IPS-20b (cell line): Measurements from ENCODE around the gene NOS3.

ENCODE experiments used
- H3K27ac ChIP-seq: one replicate; pipeline ENCODE4 v1.5.1; 2013; ENCODE audit warnings: low read length
- H3K27me3 ChIP-seq: 2 replicates; pipeline ENCODE4 v1.6.1; 2013; ENCODE audit warnings: mild to moderate bottlenecking, low read length, inconsistent platforms; ENCODE audit not compliant: insufficient read depth
- H3K36me3 ChIP-seq: 2 replicates; pipeline ENCODE4 v1.6.1; 2013; ENCODE audit warnings: low read depth, mild to moderate bottlenecking, inconsistent platforms, low read length, moderate library complexity; ENCODE audit not compliant: insufficient read depth
- H3K4me1 ChIP-seq: 2 replicates; pipeline ENCODE4 v1.6.1; 2013; ENCODE audit warnings: mild to moderate bottlenecking, control low read depth, inconsistent platforms, low read length, moderate library complexity; ENCODE audit not compliant: insufficient read depth
- H3K4me3 ChIP-seq: 2 replicates; pipeline ENCODE4 v1.5.1; 2013; ENCODE audit warnings: mild to moderate bottlenecking, low read length, inconsistent platforms
- H3K9ac ChIP-seq: 2 replicates; pipeline ENCODE4 v1.6.1; 2013; ENCODE audit warnings: low read depth, mild to moderate bottlenecking, inconsistent platforms, low read length, moderate library complexity
- H3K9me3 ChIP-seq: 2 replicates; pipeline ENCODE4 v1.6.1; 2013; ENCODE audit warnings: mild to moderate bottlenecking, low read depth, low read length, inconsistent platforms; ENCODE audit not compliant: insufficient read depth

NOS3 gene

GRCh38 chr7:151028131-151028947 lies 37.5 kb downstream of the NOS3 start, which contains the start of gene ABCB8:
TSS of gene ABCB8 (plus strand) at chr7:151028450. CDS start at chr7:151028516, 66 bp downstream.
- Histone ChIP-seq H3K4me3 (peak within 1 kb of the TSS; percentile 90), H3K27me3 (peaks cover 8% of the 10 kb centered on the region), H3K4me1 (peaks cover 5% of the 10 kb centered on the region), H3K27ac (no peak within 1 kb of the TSS), H3K36me3 (no peaks in the 10 kb centered on the region), H3K9me3 (no peaks in the 10 kb centered on the region), H3K9ac (peak within 1 kb of the TSS; percentile 67; the same call in 1 of the 2 replicates)

GRCh38 chr7:151028948-151029501 lies 38.2 kb downstream of the NOS3 start:
- Histone ChIP-seq H3K27ac (no peak overlapping the region), H3K9me3 (no peaks in the 10 kb centered on the region), H3K27me3 (peaks cover 8% of the 10 kb centered on the region), H3K4me1 (peaks cover 5% of the 10 kb centered on the region), H3K4me3 (peak overlapping the region; percentile 90), H3K9ac (peak overlapping the region; percentile 67; the same call in 1 of the 2 replicates), H3K36me3 (no peaks in the 10 kb centered on the region; the same call in 1 of the 2 replicates)

- Histone ChIP-seq H3K9me3 (no peaks in the 10 kb centered on the region), H3K36me3 (peaks cover 9% of the 10 kb centered on the region; the same call in 1 of the 2 replicates), H3K4me1 (peaks cover 5% of the 10 kb centered on the region), H3K4me3 (no peak overlapping the region), H3K27me3 (peaks cover 5% of the 10 kb centered on the region), H3K9ac (no peak overlapping the region), H3K27ac (no peak overlapping the region)
Observed at GRCh38 chr7:151031011-151031410, 40.2 kb downstream of the NOS3 start.

DNA sequence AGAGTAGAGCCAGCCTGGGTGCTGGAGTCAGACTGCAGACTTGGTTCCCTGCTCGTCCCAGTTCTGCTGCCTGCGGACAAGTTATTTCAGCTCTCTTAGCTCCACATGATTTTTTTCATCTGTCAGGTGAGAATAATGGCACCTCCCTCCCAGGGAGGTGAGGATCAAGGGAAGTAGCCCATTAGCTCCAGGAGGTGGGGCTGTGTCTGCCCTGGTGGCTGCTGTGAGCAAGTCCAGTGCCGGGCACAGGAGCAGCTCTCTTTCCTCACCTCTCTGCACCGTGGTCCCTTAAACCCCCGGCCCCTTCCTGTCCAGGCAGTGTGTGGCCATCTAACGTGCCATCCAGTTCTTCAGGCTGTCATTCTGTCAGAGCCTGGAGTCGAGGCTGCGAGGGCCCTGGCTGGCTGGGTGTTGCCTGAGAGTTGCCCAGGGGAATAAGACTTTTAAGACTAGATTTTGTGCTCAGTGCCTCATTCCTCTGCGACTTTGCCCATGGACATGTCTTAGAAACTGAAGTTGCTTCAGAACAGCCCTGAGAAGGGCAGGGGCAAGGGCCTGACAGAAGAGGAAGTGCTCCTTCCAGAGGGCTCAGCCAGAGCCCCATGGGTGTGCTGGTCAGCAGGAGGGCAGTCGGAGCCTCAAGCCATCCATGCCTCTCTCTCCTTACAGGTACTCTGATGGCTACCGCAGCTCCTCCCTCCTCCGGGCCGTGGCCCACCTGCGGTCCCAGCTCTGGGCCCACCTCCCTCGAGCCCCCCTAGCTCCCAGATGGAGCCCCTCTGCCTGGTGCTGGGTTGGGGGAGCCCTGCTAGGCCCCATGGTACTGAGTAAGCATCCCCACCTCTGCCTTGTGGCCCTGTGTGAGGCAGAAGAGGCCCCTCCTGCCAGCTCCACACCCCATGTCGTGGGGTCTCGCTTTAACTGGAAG lies 42.4 kb downstream of the NOS3 start:
- Histone ChIP-seq H3K4me1 (no peaks in the 10 kb centered on the region), H3K9me3 (no peaks in the 10 kb centered on the region), H3K36me3 (peaks cover 14% of the 10 kb centered on the region; the same call in 1 of the 2 replicates), H3K27me3 (no peaks in the 10 kb centered on the region), H3K27ac (no peak overlapping the region), H3K4me3 (no peak overlapping the region), H3K9ac (no peak overlapping the region)

DNA sequence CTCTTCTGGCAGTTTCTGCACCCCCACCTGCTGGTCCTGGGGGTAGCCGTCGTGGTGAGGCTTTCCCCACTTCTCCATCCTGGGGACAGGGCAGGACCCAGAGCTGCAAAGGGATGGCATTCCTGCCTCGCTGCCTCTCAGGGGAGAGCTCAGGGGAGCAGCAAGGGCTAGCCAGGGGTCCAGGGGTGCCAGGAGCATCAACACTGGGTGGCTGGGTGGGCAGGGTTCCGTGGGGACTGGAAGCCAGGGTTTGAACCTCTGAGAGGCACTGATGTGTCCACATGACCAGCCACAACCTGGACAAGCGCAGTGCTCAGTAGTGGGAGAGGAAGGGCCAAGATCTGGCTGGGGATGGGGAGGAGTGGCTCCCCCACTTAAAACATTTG lies 43.0 kb downstream of the NOS3 start:
- Histone ChIP-seq H3K4me1 (no peaks in the 10 kb centered on the region), H3K4me3 (no peak overlapping the region), H3K27ac (no peak overlapping the region), H3K9ac (no peak overlapping the region), H3K27me3 (no peaks in the 10 kb centered on the region), H3K9me3 (no peaks in the 10 kb centered on the region), H3K36me3 (peaks cover 14% of the 10 kb centered on the region; the same call in 1 of the 2 replicates)

GRCh38 chr7:151034312-151035025 lies 43.7 kb downstream of the NOS3 start:
- H3K4me3 ChIP-seq = no peak overlapping the region
- H3K27ac ChIP-seq = no peak overlapping the region
- H3K36me3 ChIP-seq = peaks cover 14% of the 10 kb centered on the region; the same call in 1 of the 2 replicates
- H3K27me3 ChIP-seq = no peaks in the 10 kb centered on the region
- H3K9ac ChIP-seq = no peak overlapping the region
- H3K9me3 ChIP-seq = no peaks in the 10 kb centered on the region
- no peaks in the 10 kb centered on the region for H3K4me1 ChIP-seq

GRCh38 chr7:151035026-151035717 lies 44.4 kb downstream of the NOS3 start:
- no peaks in the 10 kb centered on the region for H3K27me3 ChIP-seq
- no peak overlapping the region for H3K9ac ChIP-seq
- H3K4me1 ChIP-seq = no peaks in the 10 kb centered on the region
- peaks cover 14% of the 10 kb centered on the region; the same call in 1 of the 2 replicates for H3K36me3 ChIP-seq
- H3K9me3 ChIP-seq = no peaks in the 10 kb centered on the region
- H3K4me3 ChIP-seq = no peak overlapping the region
- no peak overlapping the region for H3K27ac ChIP-seq

DNA sequence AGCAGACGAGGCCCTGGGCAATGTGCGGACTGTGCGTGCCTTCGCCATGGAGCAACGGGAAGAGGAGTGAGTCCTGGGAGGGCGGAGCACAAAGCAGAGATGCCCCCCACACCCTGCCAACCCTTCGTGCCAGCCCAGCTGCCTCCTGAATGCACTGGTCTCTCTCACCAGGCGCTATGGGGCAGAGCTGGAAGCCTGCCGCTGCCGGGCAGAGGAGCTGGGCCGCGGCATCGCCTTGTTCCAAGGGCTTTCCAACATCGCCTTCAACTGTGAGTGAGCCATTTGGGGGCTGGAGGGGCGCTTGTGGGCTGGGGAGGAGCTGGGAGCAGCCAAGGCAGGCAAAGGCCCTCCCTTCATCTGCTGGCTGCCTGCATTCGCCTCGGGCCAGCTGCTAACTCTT lies 45.1 kb downstream of the NOS3 start:
- Histone ChIP-seq H3K9ac (no peak overlapping the region), H3K9me3 (no peaks in the 10 kb centered on the region), H3K27me3 (no peaks in the 10 kb centered on the region), H3K27ac (no peak overlapping the region), H3K36me3 (peaks cover 14% of the 10 kb centered on the region; the same call in 1 of the 2 replicates), H3K4me1 (no peaks in the 10 kb centered on the region), H3K4me3 (no peak overlapping the region)

DNA sequence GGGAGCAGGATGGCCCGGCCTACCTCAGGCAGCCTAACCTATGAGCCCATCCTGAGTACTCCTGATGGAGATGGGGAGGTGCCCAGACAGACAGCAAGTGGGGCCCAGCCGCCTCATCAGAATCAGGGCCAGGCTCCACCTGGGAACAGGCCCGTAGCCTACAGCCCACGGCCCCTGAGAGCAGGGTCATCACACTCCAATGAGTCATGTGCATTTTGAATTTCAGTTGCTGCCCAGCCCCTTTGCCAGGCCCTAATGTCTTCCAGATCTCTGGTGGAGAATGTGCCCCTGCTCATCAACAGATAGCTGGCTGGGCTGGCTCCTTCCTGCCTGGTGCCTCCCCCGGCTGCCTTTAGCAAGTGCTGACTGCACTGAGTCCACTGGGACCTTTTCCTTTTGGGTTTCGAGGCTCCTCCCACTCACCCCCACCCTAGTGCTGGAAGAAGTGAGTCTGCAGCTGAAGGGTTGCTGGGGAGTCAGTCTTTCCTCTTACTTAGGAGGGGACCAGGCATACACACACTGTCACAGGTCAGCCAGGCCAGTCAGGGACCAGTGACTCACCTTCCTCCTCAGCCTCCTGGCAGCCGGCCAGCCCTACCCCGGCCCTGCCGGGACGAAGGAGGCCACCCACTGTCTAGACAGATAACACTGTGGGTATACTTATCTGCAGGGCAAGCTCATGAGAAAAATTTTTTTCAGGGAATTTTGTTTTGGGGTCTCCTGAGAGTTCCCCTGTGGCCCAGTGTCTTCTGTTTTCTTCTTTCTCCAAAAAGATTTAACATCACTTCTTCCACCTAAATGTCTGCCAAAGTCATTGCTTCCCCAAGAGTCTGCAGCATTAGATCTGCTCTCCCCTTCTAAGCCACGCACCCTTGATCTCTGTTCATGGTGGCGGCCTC lies 48.4 kb downstream of the NOS3 start:
- no peaks in the 10 kb centered on the region for H3K27me3 ChIP-seq
- no peak overlapping the region for H3K4me3 ChIP-seq
- H3K36me3 ChIP-seq = peaks cover 12% of the 10 kb centered on the region; the same call in 1 of the 2 replicates
- H3K9me3 ChIP-seq = no peaks in the 10 kb centered on the region
- no peaks in the 10 kb centered on the region for H3K4me1 ChIP-seq
- H3K9ac ChIP-seq = no peak overlapping the region
- no peak overlapping the region for H3K27ac ChIP-seq
